HCT116 (cell line): Measurements from ENCODE around the gene LRRC61. TPM values are rescaled to one million over a fixed set of nuclear protein-coding genes. Genes with fewer than 3 reads are reported as not detected.

Source experiments
- ATAC-seq: fragments of 200-7000 bp; cut with Tn5 transposase; 2 replicates; pipeline ENCODE4 v1.9.1; 2020; ENCODE audit warnings: mild to moderate bottlenecking, moderate library complexity
- BruUV-seq: library from RNA; stranded (reverse); fragments of 400-500 nt; replicated peaks from 2 replicates; lab custom pipeline; 2021; lab: Mats Ljungman, UMichigan
- CTCF ChIA-PET: fragments of 300-600 bp; sonication (Branson Sonifier 250); formaldehyde crosslinking; loops from one replicate; lab custom pipeline; 2021; ENCODE audit warnings: antibody characterized with exemption; lab: Charles Lee
- POLR2A ChIA-PET: fragments of 300-600, 350-600 bp; sonication (Branson Sonifier 250); formaldehyde crosslinking; loops from one replicate; lab custom pipeline; 2021; ENCODE audit warnings: antibody characterized with exemption; lab: Charles Lee
- RAD21 ChIA-PET, 2 experiments: fragments of 300-600 bp; sonication (Branson Sonifier 250); formaldehyde crosslinking; loops; one replicate each; lab custom pipeline; 2023; ENCODE audit warnings: low total read pairs in 2 of 2; ENCODE audit not compliant: uncharacterized antibody in 2 of 2, unreplicated experiment in 2 of 2, low non-redundant PET in 1 of 2; lab: Charles Lee
- DNase-seq: peaks from one replicate; pipeline ENCODE4 v3.0.0-alpha.2; 2010; ENCODE audit warnings: low read depth, low spot score
- H2AFZ ChIP-seq: fragments of 200-600 bp; shearing (Covaris generic), sonication (generic); 2 replicates; pipeline ENCODE4 v1.6.1; 2017; ENCODE audit warnings: low read depth, mixed run types, mixed read lengths, antibody characterized with exemption, low read length; ENCODE audit not compliant: poor library complexity, severe bottlenecking
- H3K27ac ChIP-seq: 2 replicates; pipeline ENCODE4 v1.5.1; 2012; ENCODE audit warnings: low read depth, low read length
- H3K27me3 ChIP-seq: fragments of 200-600 bp; sonication (generic); 2 replicates; pipeline ENCODE4 v1.6.1; 2016; ENCODE audit warnings: mixed run types, low read length, mixed read lengths; ENCODE audit not compliant: insufficient read depth
- H3K36me3 ChIP-seq, 2 experiments: fragments of 200-500 bp in 1 of 2; fragments of 200-600 bp in 1 of 2; sonication (Bioruptor generic) in 1 of 2; sonication (generic) in 1 of 2; 2 replicates each; pipeline versions ENCODE4 v1.5.1 to v1.6.1; 2014 to 2016; ENCODE audit warnings: low read length in 2 of 2, inconsistent platforms in 1 of 2, mixed read lengths in 1 of 2, mixed run types in 1 of 2; ENCODE audit not compliant: insufficient read depth in 2 of 2, control insufficient read depth in 1 of 2
- H3K4me1 ChIP-seq, 2 experiments: fragments of 200-600 bp in 1 of 2; sonication (generic) in 1 of 2; 2 replicates each; pipeline versions ENCODE4 v1.5.1 to v1.6.1; 2012 to 2017; ENCODE audit warnings: low read length in 2 of 2, inconsistent platforms in 1 of 2, mild to moderate bottlenecking in 1 of 2, mixed read lengths in 1 of 2, mixed run types in 1 of 2, moderate library complexity in 1 of 2; ENCODE audit not compliant: insufficient read depth in 2 of 2, control insufficient read depth in 1 of 2
- H3K4me2 ChIP-seq: fragments of 200-600 bp; sonication (generic); 2 replicates; pipeline ENCODE4 v1.6.1; 2017; ENCODE audit warnings: mixed run types, low read length, mixed read lengths
- H3K4me3 ChIP-seq, 2 experiments: fragments of 200-600 bp in 1 of 2; sonication (generic) in 1 of 2; replicated peaks in 1 of 2; 2 replicates each; pipeline ENCODE4 v1.5.1; 2011 to 2016; ENCODE audit warnings: low read length in 2 of 2, control low read depth in 1 of 2, low read depth in 1 of 2, mild to moderate bottlenecking in 1 of 2, mixed read lengths in 1 of 2, mixed run types in 1 of 2
- H3K79me2 ChIP-seq: fragments of 200-600 bp; sonication (generic); 2 replicates; pipeline ENCODE4 v1.6.1; 2017; ENCODE audit warnings: mild to moderate bottlenecking, mixed run types, low read length, moderate library complexity, mixed read lengths; ENCODE audit not compliant: insufficient read depth
- H3K9ac ChIP-seq: fragments of 200-600 bp; sonication (generic); 2 replicates; pipeline ENCODE4 v1.6.1; 2016; ENCODE audit warnings: low read length, mixed read lengths
- H3K9me2 ChIP-seq: fragments of 200-600 bp; sonication (generic), shearing (Covaris generic); 2 replicates; pipeline ENCODE4 v1.6.1; 2017; ENCODE audit warnings: mixed run types, mild to moderate bottlenecking, moderate library complexity; ENCODE audit not compliant: insufficient read depth
- H3K9me3 ChIP-seq, 2 experiments: fragments of 200-500 bp in 1 of 2; fragments of 200-600 bp in 1 of 2; sonication (Bioruptor generic) in 1 of 2; sonication (generic) in 1 of 2; 2 replicates each; pipeline ENCODE4 v1.6.1; 2014 to 2017; ENCODE audit warnings: low read length in 2 of 2, mixed read lengths in 2 of 2, inconsistent platforms in 1 of 2, low read depth in 1 of 2, mild to moderate bottlenecking in 1 of 2, mixed run types in 1 of 2, moderate library complexity in 1 of 2; ENCODE audit not compliant: control insufficient read depth in 1 of 2, insufficient read depth in 1 of 2
- H4K20me1 ChIP-seq: fragments of 200-600 bp; sonication (generic), shearing (Covaris generic); 2 replicates; pipeline ENCODE4 v1.6.1; 2017; ENCODE audit warnings: mixed run types, mild to moderate bottlenecking, moderate library complexity; ENCODE audit not compliant: insufficient read depth
- ELF1 ChIP-seq: IDR thresholded peaks from 2 replicates; pipeline ENCODE4 v1.6.1; 2012; ENCODE audit warnings: low read depth, borderline replicate concordance
- EZH2 ChIP-seq: fragments of 200-600 bp; sonication (generic); IDR thresholded peaks from 2 replicates; pipeline ENCODE4 v1.6.1; 2017; ENCODE audit warnings: antibody characterized with exemption, mixed run types
- FOSL1 ChIP-seq: IDR thresholded peaks from 2 replicates; pipeline ENCODE4 v1.6.1; 2012; ENCODE audit warnings: low read depth
- JUND ChIP-seq: IDR thresholded peaks from 2 replicates; pipeline ENCODE4 v1.6.1; 2012
- MAX ChIP-seq: IDR thresholded peaks from 2 replicates; pipeline ENCODE4 v1.6.1; 2012
- POLR2AphosphoS5 ChIP-seq: IDR thresholded peaks from 2 replicates; pipeline ENCODE4 v1.6.1; 2011; ENCODE audit warnings: mild to moderate bottlenecking, low read depth, low read length, moderate library complexity
- REST ChIP-seq: IDR thresholded peaks from 2 replicates; pipeline ENCODE4 v1.6.1; 2012; ENCODE audit warnings: low read depth
- SIN3A ChIP-seq: IDR thresholded peaks from 2 replicates; pipeline ENCODE4 v1.6.1; 2012; ENCODE audit warnings: low read depth
- SP1 ChIP-seq: IDR thresholded peaks from 2 replicates; pipeline ENCODE4 v1.6.1; 2012; ENCODE audit warnings: low read depth
- SRF ChIP-seq: IDR thresholded peaks from 2 replicates; pipeline ENCODE4 v1.6.1; 2012; ENCODE audit warnings: low read depth
- YY1 ChIP-seq: IDR thresholded peaks from 2 replicates; pipeline ENCODE4 v1.6.1; 2011; ENCODE audit warnings: low read length, low read depth, moderate library complexity, mild to moderate bottlenecking; ENCODE audit not compliant: insufficient replicate concordance; ENCODE audit errors: extremely low read depth
- ZNF274 ChIP-seq: fragments of 200-500 bp; sonication (Bioruptor generic); IDR thresholded peaks from 2 replicates; pipeline ENCODE4 v1.6.1; 2014; ENCODE audit warnings: mild to moderate bottlenecking, low read depth, low read length, inconsistent platforms
- intact Hi-C: fragments of 100-400 bp; cut with micrococcal nuclease; formaldehyde crosslinking; loops from 2 replicates; pipeline ENCODE4 v1.10.0; 2022
- total RNA-seq: library from RNA; stranded (reverse); gene quantifications from one replicate; pipeline ENCODE4 v1.2.1, GENCODE V29; 2021; ENCODE audit not compliant: unreplicated experiment

Gene LRRC61
- total RNA-seq, 1 experiment from 2014 or later, result 12.0 TPM

GRCh38 chr7:150340024-150340749 is 17.0 kb downstream of the LRRC61 start:
- Histone ChIP-seq H3K4me3 (no peak overlapping the region), H3K36me3 (no peaks in the 10 kb centered on the region), H3K9me2 (no peaks in the 10 kb centered on the region), H3K27me3 (no peaks in the 10 kb centered on the region), H3K4me1 (no peaks in the 10 kb centered on the region), H3K9me3 (no peaks in the 10 kb centered on the region)
- DNase-seq, result no peak
- ATAC-seq, result no peak
- intact Hi-C loops, result no loop called here
- BruUV-seq, result no TSS peak
- no peak for TF ChIP-seq EZH2
- no peak for TF ChIP-seq YY1
- TF ChIP-seq, all 23 proteins: peak for 0
- H2AFZ ChIP-seq, result no peak overlapping the region
- RAD21 ChIA-PET, result no interaction called here
- no peak overlapping the region for H3K4me2 ChIP-seq
- POLR2A ChIA-PET, result no interaction called here
- no peak overlapping the region for H3K9ac ChIP-seq
- no peak overlapping the region for H3K27ac ChIP-seq
- no peaks in the 10 kb centered on the region for H3K79me2 ChIP-seq
- H4K20me1 ChIP-seq, result no peaks in the 10 kb centered on the region
- CTCF ChIA-PET, result no interaction called here

- RAD21 ChIA-PET, result no interaction called here
- H2AFZ ChIP-seq, result no peak overlapping the region
- ATAC-seq, result no peak
- H3K27me3 ChIP-seq, result no peaks in the 10 kb centered on the region
- H3K9ac ChIP-seq, result no peak overlapping the region
- no TSS peak for BruUV-seq
- no peaks in the 10 kb centered on the region for H3K4me1 ChIP-seq
- no peak overlapping the region for H3K27ac ChIP-seq
- H3K9me3 ChIP-seq, result no peaks in the 10 kb centered on the region
- H3K36me3 ChIP-seq, result no peaks in the 10 kb centered on the region
- DNase-seq, result no peak
- H4K20me1 ChIP-seq, result no peaks in the 10 kb centered on the region
- intact Hi-C loops, result no loop called here
- no peaks in the 10 kb centered on the region for H3K79me2 ChIP-seq
- TF ChIP-seq REST (no peak), POLR2AphosphoS5 (no peak), SP1 (no peak), SIN3A (no peak), ELF1 (no peak), SRF (no peak), FOSL1 (no peak), YY1 (no peak), EZH2 (no peak), MAX (no peak), JUND (no peak), ZNF274 (no peak)
- POLR2A ChIA-PET, result no interaction called here
- CTCF ChIA-PET, result no interaction called here
- no peak overlapping the region for H3K4me2 ChIP-seq
- H3K4me3 ChIP-seq, result no peak overlapping the region
- H3K9me2 ChIP-seq, result no peaks in the 10 kb centered on the region
These were observed 17.7 kb downstream of the LRRC61 start for GRCh38 chr7:150340875-150341262.
